ENCODE results near the gene CELA2A.

DNA sequence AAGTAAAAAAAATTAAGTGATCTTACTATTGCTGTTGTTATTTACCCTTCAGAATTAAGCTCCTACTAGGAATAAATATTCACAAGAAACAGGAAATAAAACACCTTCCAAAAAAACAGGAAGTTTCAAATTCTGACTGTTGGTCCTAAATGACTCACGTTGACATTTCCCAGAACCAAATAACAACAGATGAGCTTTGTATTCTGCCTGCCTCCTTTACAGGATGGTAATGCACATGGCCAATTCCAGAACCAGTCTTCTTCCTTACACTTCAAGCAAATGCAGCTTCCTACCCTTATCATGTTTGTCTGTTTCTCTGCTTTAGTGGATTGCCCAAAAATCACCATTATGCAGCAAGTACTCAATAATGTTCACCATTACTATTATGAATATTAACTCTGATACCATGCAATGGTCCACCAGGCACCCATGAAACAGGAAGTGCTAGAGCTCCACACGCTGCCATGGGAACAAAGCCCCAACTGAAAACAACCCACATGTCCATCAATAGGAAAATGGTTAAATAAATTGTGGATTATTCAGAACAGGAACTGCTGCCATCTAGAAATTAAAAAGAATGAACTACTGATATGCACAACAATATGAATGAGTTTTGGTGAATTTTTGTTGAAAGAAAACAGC lies 58.6 kb downstream of the CELA2A start:
- no peak for TF ChIP-seq CREB1 (IDR thresholded peaks at IDR 0.05; ENCODE audit: low read depth)
- no peak for TF ChIP-seq ZBTB7A (IDR thresholded peaks at IDR 0.05; ENCODE audit: low read depth)
- TF ChIP-seq TEAD4 (IDR thresholded peaks at IDR 0.05), result no peak
- TF ChIP-seq YY1 (IDR thresholded peaks at IDR 0.05; ENCODE audit: low read depth), result no peak
- no peak for TF ChIP-seq TAF1 (IDR thresholded peaks at IDR 0.05; ENCODE audit: low read depth)
- TF ChIP-seq, protein P1, sequence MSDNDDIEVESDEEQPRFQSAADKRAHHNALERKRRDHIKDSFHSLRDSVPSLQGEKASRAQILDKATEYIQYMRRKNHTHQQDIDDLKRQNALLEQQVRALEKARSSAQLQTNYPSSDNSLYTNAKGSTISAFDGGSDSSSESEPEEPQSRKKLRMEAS (IDR thresholded peaks at IDR 0.05), result no peak

All from Ishikawa (cell line).